H9 (cell line): ENCODE measurements around the gene HSPA4. TPM values are rescaled to one million over a fixed set of nuclear protein-coding genes. Genes with fewer than 3 reads are reported as not detected.

Experiments
- DNase-seq: peaks from one replicate; pipeline ENCODE4 v3.0.0-alpha.2; 2017
- H2AFZ ChIP-seq: one replicate; pipeline ENCODE4 v1.6.1; 2013; ENCODE audit warnings: mild to moderate bottlenecking, low read length, control low read depth, moderate library complexity
- H2AK5ac ChIP-seq: 2 replicates; pipeline ENCODE4 v1.6.1; 2013; ENCODE audit warnings: low read length, control low read depth, mixed read lengths; ENCODE audit not compliant: insufficient read length
- H2BK120ac ChIP-seq: one replicate; pipeline ENCODE4 v1.6.1; 2013; ENCODE audit warnings: low read depth, mild to moderate bottlenecking, low read length, control low read depth, inconsistent platforms; ENCODE audit not compliant: poor library complexity, severe bottlenecking
- H2BK12ac ChIP-seq: 2 replicates; pipeline ENCODE4 v1.6.1; 2013; ENCODE audit warnings: low read length, control low read depth, mixed read lengths, low read depth; ENCODE audit not compliant: insufficient read length
- H2BK15ac ChIP-seq: 2 replicates; pipeline ENCODE4 v1.6.1; 2013; ENCODE audit warnings: low read depth, low read length, control low read depth
- H2BK20ac ChIP-seq: one replicate; pipeline ENCODE4 v1.6.1; 2013; ENCODE audit warnings: low read depth, mild to moderate bottlenecking, low read length, control low read depth, inconsistent platforms; ENCODE audit not compliant: poor library complexity, severe bottlenecking
- H2BK5ac ChIP-seq: 2 replicates; pipeline ENCODE4 v1.6.1; 2013; ENCODE audit warnings: low read length, control low read depth, mixed read lengths; ENCODE audit not compliant: insufficient read length
- H3K14ac ChIP-seq: 2 replicates; pipeline ENCODE4 v1.6.1; 2013; ENCODE audit warnings: low read length, control low read depth; ENCODE audit not compliant: insufficient read depth
- H3K18ac ChIP-seq: 2 replicates; pipeline ENCODE4 v1.6.1; 2013; ENCODE audit warnings: low read depth, mild to moderate bottlenecking, mixed read lengths, low read length, control low read depth; ENCODE audit not compliant: insufficient read length
- H3K23ac ChIP-seq: 2 replicates; pipeline ENCODE4 v1.6.1; 2013; ENCODE audit warnings: low read length, control low read depth, mixed read lengths, low read depth; ENCODE audit not compliant: insufficient read length
- H3K23me2 ChIP-seq: 2 replicates; pipeline ENCODE4 v1.6.1; 2013; ENCODE audit warnings: low read depth, mild to moderate bottlenecking, mixed read lengths, low read length, control low read depth; ENCODE audit not compliant: insufficient read length, poor library complexity, severe bottlenecking
- H3K27ac ChIP-seq: 2 replicates; pipeline ENCODE4 v1.5.1; 2013; ENCODE audit warnings: low read length, control low read depth, mixed read lengths, low read depth; ENCODE audit not compliant: insufficient read length
- H3K27me3 ChIP-seq: 2 replicates; pipeline ENCODE4 v1.6.1; 2013; ENCODE audit warnings: low read length, control low read depth, inconsistent platforms; ENCODE audit not compliant: insufficient read depth
- H3K4ac ChIP-seq: 2 replicates; pipeline ENCODE4 v1.6.1; 2013; ENCODE audit warnings: low read depth, mild to moderate bottlenecking, control low read depth, inconsistent platforms, low read length, moderate library complexity
- H3K4me1 ChIP-seq: 2 replicates; pipeline ENCODE4 v1.6.1; 2013; ENCODE audit warnings: low read length, control low read depth, inconsistent platforms; ENCODE audit not compliant: insufficient read depth
- H3K4me2 ChIP-seq: 2 replicates; pipeline ENCODE4 v1.6.1; 2013; ENCODE audit warnings: low read length, control low read depth, mixed read lengths; ENCODE audit not compliant: insufficient read length, insufficient read depth
- H3K56ac ChIP-seq: 2 replicates; pipeline ENCODE4 v1.6.1; 2013; ENCODE audit warnings: low read depth, mild to moderate bottlenecking, mixed read lengths, low read length, control low read depth; ENCODE audit not compliant: insufficient read length
- H3K79me1 ChIP-seq: 2 replicates; pipeline ENCODE4 v1.6.1; 2013; ENCODE audit warnings: low read depth, mild to moderate bottlenecking, moderate library complexity, low read length, control low read depth, inconsistent platforms; ENCODE audit not compliant: insufficient read depth, poor library complexity, severe bottlenecking
- H3K79me2 ChIP-seq: 2 replicates; pipeline ENCODE4 v1.6.1; 2013; ENCODE audit warnings: low read length, control low read depth, inconsistent platforms; ENCODE audit not compliant: insufficient read depth
- H3K9ac ChIP-seq: 2 replicates; pipeline ENCODE4 v1.6.1; 2013; ENCODE audit warnings: low read length, control low read depth, mixed read lengths; ENCODE audit not compliant: insufficient read length; ENCODE audit errors: extremely low read depth
- H3K9me3 ChIP-seq: one replicate; pipeline ENCODE4 v1.6.1; 2013; ENCODE audit warnings: low read depth, low read length, inconsistent platforms; ENCODE audit not compliant: control insufficient read depth
- H3T11ph ChIP-seq: one replicate; pipeline ENCODE4 v1.6.1; 2013; ENCODE audit warnings: mild to moderate bottlenecking, low read length, control low read depth, inconsistent platforms
- H4K20me1 ChIP-seq: one replicate; pipeline ENCODE4 v1.6.1; 2013; ENCODE audit not compliant: control insufficient read depth, insufficient read length, insufficient read depth
- H4K5ac ChIP-seq: 2 replicates; pipeline ENCODE4 v1.6.1; 2013; ENCODE audit warnings: low read depth, mild to moderate bottlenecking, mixed read lengths, low read length, control low read depth; ENCODE audit not compliant: insufficient read length
- H4K8ac ChIP-seq: replicated peaks from 2 replicates; pipeline ENCODE4 v1.6.1; 2013; ENCODE audit warnings: low read length, control low read depth, mixed read lengths, low read depth; ENCODE audit not compliant: insufficient read length
- H4K91ac ChIP-seq: 2 replicates; pipeline ENCODE4 v1.6.1; 2013; ENCODE audit warnings: low read depth, mild to moderate bottlenecking, moderate library complexity, mixed read lengths, low read length, control low read depth; ENCODE audit not compliant: insufficient read length
- H3K27ac Mint-ChIP-seq, 3 experiments: 2 replicates in 2 of 3; 3 replicates in 1 of 3; pipeline ENCODE4 v1.8.0; 2020 to 2021; ENCODE audit warnings: mixed read lengths in 3 of 3, mild to moderate bottlenecking in 1 of 3, moderate library complexity in 1 of 3
- H3K27me3 Mint-ChIP-seq: 2 replicates; pipeline ENCODE4 v1.8.0; 2021; ENCODE audit warnings: low read depth, mild to moderate bottlenecking, moderate library complexity, mixed read lengths
- H3K36me3 Mint-ChIP-seq, 3 experiments: 2 replicates in 2 of 3; 3 replicates in 1 of 3; pipeline ENCODE4 v1.8.0; 2020 to 2021; ENCODE audit warnings: low read depth in 3 of 3, mixed read lengths in 3 of 3; ENCODE audit not compliant: insufficient read depth in 1 of 3
- H3K4me1 Mint-ChIP-seq, 2 experiments: 2 replicates each; pipeline ENCODE4 v1.8.0; 2020; ENCODE audit warnings: mixed read lengths in 2 of 2
- H3K4me3 Mint-ChIP-seq, 2 experiments: 2 replicates in 1 of 2; 3 replicates in 1 of 2; pipeline ENCODE4 v1.8.0; 2020 to 2021; ENCODE audit warnings: mild to moderate bottlenecking in 2 of 2, mixed read lengths in 2 of 2, moderate library complexity in 1 of 2
- H3K9me3 Mint-ChIP-seq, 2 experiments: 2 replicates in 1 of 2; 3 replicates in 1 of 2; pipeline ENCODE4 v1.8.0; 2020; ENCODE audit warnings: mild to moderate bottlenecking in 2 of 2, mixed read lengths in 2 of 2, moderate library complexity in 1 of 2
- CTCF ChIP-seq: fragments of 200-600 bp; sonication (generic); conservative IDR thresholded peaks from 3 replicates; pipeline ENCODE4 v1.8.0; 2021; ENCODE audit warnings: antibody characterized with exemption, mild to moderate bottlenecking
- WGBS: extraction: QIAGEN DNeasy Blood & Tissue Kit; methylation state at CpG from one replicate; pipeline ENCODE4 v1.1.7; 2013; ENCODE audit warnings: missing lambda C conversion rate, low lambda C conversion rate, mixed read lengths; ENCODE audit not compliant: insufficient read length; ENCODE audit errors: extremely low coverage; 5-methylcytosine and 5-hydroxymethylcytosine counted together
- total RNA-seq: library from RNA; stranded (reverse); gene quantifications from 2 replicates; pipeline ENCODE4 v1.2.1, GENCODE V29; 2021

HSPA4 gene
- total RNA-seq, 1 experiment from 2014 or later, result 293 TPM

- Histone ChIP-seq H3T11ph (no peak overlapping the region), H3K27ac (no peak overlapping the region), H2BK15ac (no peak overlapping the region), H3K79me1 (no peaks in the 10 kb centered on the region), H3K23me2 (no peaks in the 10 kb centered on the region), H4K5ac (no peak overlapping the region), H3K9ac (no peak overlapping the region), H3K4me1 (no peaks in the 10 kb centered on the region), H3K14ac (no peak overlapping the region), H4K20me1 (no peaks in the 10 kb centered on the region), H3K4ac (no peak overlapping the region), H2BK120ac (no peak overlapping the region), H3K9me3 (no peaks in the 10 kb centered on the region), H2AK5ac (no peak overlapping the region), H3K79me2 (no peaks in the 10 kb centered on the region), H3K18ac (no peak overlapping the region), H3K56ac (no peak overlapping the region), H3K23ac (no peak overlapping the region), H4K91ac (no peak overlapping the region), H2BK12ac (no peak overlapping the region), H3K27me3 (no peaks in the 10 kb centered on the region), H4K8ac (no peak overlapping the region), H2BK5ac (no peak overlapping the region), H3K4me2 (no peak overlapping the region), H2BK20ac (no peak overlapping the region), H2AFZ (no peak overlapping the region)
- Mint-ChIP-seq H3K4me1 (peaks cover 6 to 7% of the 10 kb centered on the region in 2 experiments; a peak in 3 of 4 replicates), H3K36me3 (no peaks in the 10 kb centered on the region), H3K4me3 (no peak overlapping the region), H3K27me3 (peaks cover 1% of the 10 kb centered on the region; the same call in 1 of the 2 replicates), H3K9me3 (no peaks in the 10 kb centered on the region), H3K27ac (no peak overlapping the region)
- no peak for DNase-seq
- no peak for TF ChIP-seq CTCF
- WGBS, result no CpG with 5 or more reads among the region's 6 CpGs
Observed at GRCh38 chr5:133150909-133151544, 99.2 kb downstream of the HSPA4 start.
